Psoas muscle (tissue), 8 donors: ENCODE results near the gene ARMC6. TPM values are rescaled to one million over a fixed set of nuclear protein-coding genes. Genes with fewer than 3 reads are reported as not detected.

Experiments
- ATAC-seq, 4 donors: fragments of 200-7000 bp; cut with Tn5 transposase; one replicate each; pipeline ENCODE4 v1.9.1; 2020; ENCODE audit warnings: moderate library complexity in 3 of 4, mild to moderate bottlenecking in 2 of 4
- DNase-seq, 2 donors: peaks; one replicate each; pipeline ENCODE4 v3.0.0-alpha.2; 2020
- H3K27ac ChIP-seq: fragments of 200-600 bp; one replicate; pipeline ENCODE4 v1.8.0; 2022
- H3K27me3 ChIP-seq, 3 donors: fragments of 200-600 bp in 1 of 3; one replicate each; pipeline versions ENCODE4 v1.6.1 to v1.8.0; 2013 to 2022; ENCODE audit warnings: low read length in 2 of 3, mild to moderate bottlenecking in 2 of 3, moderate library complexity in 1 of 3; ENCODE audit not compliant: insufficient read depth in 3 of 3
- H3K36me3 ChIP-seq, 2 donors: fragments of 200-600 bp in 1 of 2; one replicate each; pipeline versions ENCODE4 v1.6.1 to v1.8.0; 2013 to 2022; ENCODE audit warnings: low read depth in 1 of 2, mild to moderate bottlenecking in 1 of 2, moderate library complexity in 1 of 2; ENCODE audit not compliant: insufficient read depth in 1 of 2
- H3K4me1 ChIP-seq: fragments of 200-600 bp; one replicate; pipeline ENCODE4 v1.8.0; 2022
- H3K4me3 ChIP-seq: fragments of 200-600 bp; one replicate; pipeline ENCODE4 v1.8.0; 2022; ENCODE audit warnings: mild to moderate bottlenecking
- H3K9me3 ChIP-seq: fragments of 200-600 bp; one replicate; pipeline ENCODE4 v1.8.0; 2022
- CTCF ChIP-seq: fragments of 200-600 bp; IDR thresholded peaks from one replicate; pipeline ENCODE4 v1.8.0; 2022; ENCODE audit warnings: antibody characterized with exemption
- WGBS, 3 donors: extraction: QIAGEN DNeasy Blood & Tissue Kit; methylation state at CpG; one replicate each; pipeline versions ENCODE4 v1.1.6 to v1.1.7; 2013; 5-methylcytosine and 5-hydroxymethylcytosine counted together
- intact Hi-C, 2 donors: fragments of 100-400 bp; cut with DNase I; formaldehyde crosslinking; loops; one replicate each; pipeline versions ENCODE4 v1.11.0 to v1.14.2; 2022
- long read RNA-seq, 2 donors: library from polyadenylated mRNA; unstranded; transcript quantifications; one replicate each; pipeline ENCODE4 v2.0.0, GENCODE V29; 2021
- polyA plus RNA-seq, 3 donors: library from polyadenylated mRNA; stranded (reverse); fragments of 200-250 nt; gene quantifications; one replicate each; pipeline ENCODE4 v1.2.3, GENCODE V29; 2013
- total RNA-seq, 4 donors: library from RNA; stranded (reverse); fragmentation: NEBNext Ultra II Directional in 2 of 4; extraction: Animal tissue kit (Norgen Biotek cat#: 25700) in 2 of 4; gene quantifications; one replicate each; pipeline versions ENCODE4 v1.2.1 to v1.2.4, GENCODE V29; 2021 to 2023
- donor health status: healthy with polysubstance abuse.
- donor health status: DM: no; HTN: no; CAD: no; lungs with moderate emphysema.
- donor health status: Bipolar disorder and iron deficiency.
- donor health status: healthy.
- donor health status: DM: yes; HTN: yes; CAD: no.
- donor health status: DM: no; HTN: no; CAD: no.
- donor health status: DM: no; HTN: no; CAD: no.
- donor health status: DM: yes; HTN: yes; CAD: no.

ARMC6 gene
- total RNA-seq (10 to 100 TPM; 13.7 to 22.6 (median 18.8) TPM), polyA plus RNA-seq (10 to 100 TPM; 22.8 to 74.1 (median 25.7) TPM)
- long read RNA-seq, donor 1, transcript ARMC6-202 (8 exons, 2,383 nt): major isoform, 14 of 38 reads
- long read RNA-seq, donor 1, transcript ARMC6-201 (8 exons, 2,412 nt): minor isoform, 8 of 38 reads
- long read RNA-seq, donor 1, transcript ARMC6-206 (9 exons, 2,488 nt): minor isoform, 7 of 38 reads
- long read RNA-seq, donor 1, partial matches to known transcripts: 2 of 38 reads
- long read RNA-seq, donor 1, other reads (novel, unspliced or antisense): 7 of 38 reads
- long read RNA-seq, donor 2, transcript ARMC6-202 (8 exons, 2,383 nt): major isoform, 31 of 90 reads
- long read RNA-seq, donor 2, transcript ARMC6-206 (9 exons, 2,488 nt): minor isoform, 24 of 90 reads
- long read RNA-seq, donor 2, transcript ARMC6-201 (8 exons, 2,412 nt): minor isoform, 16 of 90 reads
- long read RNA-seq, donor 2, partial matches to known transcripts: 6 of 90 reads
- long read RNA-seq, donor 2, other reads (novel, unspliced or antisense): 13 of 90 reads

- WGBS, 3 donors: 0 to 1% (median 0%) methylated on average over 69 to 94 of the region's 94 CpGs
- peak within 1 kb of the TSS; percentile 89 for H3K4me3 ChIP-seq
- DNase-seq (peak; percentile 87 to 93), ATAC-seq (peak; percentile 86 to 90 (median 88))
- peaks cover 0 to 33% of the 10 kb centered on the region in 2 donors for H3K36me3 ChIP-seq
- intact Hi-C loops: no loop called here
- no peaks in the 10 kb centered on the region for H3K9me3 ChIP-seq
- peaks cover 25% of the 10 kb centered on the region for H3K4me1 ChIP-seq
- peak within 1 kb of the TSS; percentile 99 for H3K27ac ChIP-seq
- H3K27me3 ChIP-seq: no peaks in the 10 kb centered on the region
- TF ChIP-seq CTCF: peak; percentile 10
These were observed at the start of gene ARMC6, which contains the start of gene SUGP2 for GRCh38 chr19:19033426-19034203. Gene ARMC6 (plus strand): TSS chr19:19033603. CDS start chr19:19034210, 607 bp downstream. Gene SUGP2 (minus strand): TSS chr19:19033517. CDS start chr19:19031071, 2,446 bp downstream.

- intact Hi-C loops: no loop called here
- Histone ChIP-seq H3K36me3 (no peaks in the 10 kb centered on the region), H3K27ac (no peak overlapping the region), H3K4me3 (no peak overlapping the region), H3K27me3 (peaks cover 0 to 10% (median 2%) of the 10 kb centered on the region in 3 donors), H3K9me3 (no peaks in the 10 kb centered on the region), H3K4me1 (no peaks in the 10 kb centered on the region)
- no peak for TF ChIP-seq CTCF
- ATAC-seq: no peak
- 53 to 72% (median 53%) methylated on average over 3 of the region's 3 CpGs for WGBS, 3 donors
- no peak for DNase-seq
These were observed 49.2 kb upstream of the ARMC6 start for GRCh38 chr19:18984251-18984650.

- Histone ChIP-seq H3K4me1 (no peaks in the 10 kb centered on the region), H3K27me3 (peaks cover 0 to 10% (median 2%) of the 10 kb centered on the region in 3 donors), H3K36me3 (peaks cover 0 to under 1% of the 10 kb centered on the region in 2 donors), H3K4me3 (no peak overlapping the region), H3K9me3 (no peaks in the 10 kb centered on the region), H3K27ac (peak overlapping the region; percentile 9)
- ATAC-seq (no peak), DNase-seq (no peak)
- intact Hi-C loops: loop anchor here in 1 of 2 donors (5.0 kb wide), 2 partner anchors 43 to 93 kb away; partner anchors contain the start of gene HOMER3
- 19 to 27% (median 25%) methylated on average over 7 of the region's 7 CpGs for WGBS, 3 donors
- TF ChIP-seq CTCF: no peak
These were observed 48.1 kb upstream of the ARMC6 start for GRCh38 chr19:18985257-18985656.

- Histone ChIP-seq H3K4me1 (no peaks in the 10 kb centered on the region), H3K36me3 (peaks cover 0 to 20% of the 10 kb centered on the region in 2 donors), H3K27ac (no peak overlapping the region), H3K27me3 (peaks cover 0 to 10% (median 2%) of the 10 kb centered on the region in 3 donors), H3K4me3 (no peak overlapping the region), H3K9me3 (no peaks in the 10 kb centered on the region)
- 30 to 35% (median 32%) methylated on average over 4 of the region's 4 CpGs for WGBS, 3 donors
- no peak for DNase-seq
- TF ChIP-seq CTCF: no peak
- intact Hi-C loops: loop anchor here in 1 of 2 donors (5.0 kb wide), 2 partner anchors 45 to 95 kb away; partner anchors contain the start of gene HOMER3
- no peak for ATAC-seq
These were observed 45.9 kb upstream of the ARMC6 start for GRCh38 chr19:18987456-18987855.
